ENCODE results near the gene LRCOL1.

The LRCOL1 gene

GRCh38 chr12:132622437-132623071 lies 12.2 kb upstream of the LRCOL1 start:
- in situ Hi-C loops (cut with HindIII; ENCODE audit: low sequenced_read_pairs): no loop called here
- no peak for DNase-seq (ENCODE audit: low read depth)
- H3K4me3 ChIP-seq (ENCODE audit: low read depth, low read length): no peak overlapping the region
- no peak for TF ChIP-seq CTCF (IDR thresholded peaks at IDR 0.05; ENCODE audit: low read depth, low read length, missing control alignments)

- in situ Hi-C loops (cut with HindIII; ENCODE audit: low sequenced_read_pairs): no loop called here
- H3K4me3 ChIP-seq (ENCODE audit: low read depth, low read length): no peak overlapping the region
- TF ChIP-seq CTCF (IDR thresholded peaks at IDR 0.05; ENCODE audit: low read depth, low read length, missing control alignments): no peak
These were observed 11.5 kb upstream of the LRCOL1 start for GRCh38 chr12:132621657-132622435.

GRCh38 chr12:132620899-132621656 lies 10.7 kb upstream of the LRCOL1 start:
- H3K4me3 ChIP-seq (ENCODE audit: low read depth, low read length): no peak overlapping the region
- in situ Hi-C loops (cut with HindIII; ENCODE audit: low sequenced_read_pairs): no loop called here
- no peak for DNase-seq (ENCODE audit: low read depth)
- no peak for TF ChIP-seq CTCF (IDR thresholded peaks at IDR 0.05; ENCODE audit: low read depth, low read length, missing control alignments)

More at GRCh38 chr12:132621657-132622435, 11.5 kb upstream of the LRCOL1 start:
- DNase-seq (ENCODE audit: low read depth): no peak

GRCh38 chr12:132620113-132620898 lies 9.9 kb upstream of the LRCOL1 start:
- no peak for TF ChIP-seq CTCF (IDR thresholded peaks at IDR 0.05; ENCODE audit: low read depth, low read length, missing control alignments)
- H3K4me3 ChIP-seq (ENCODE audit: low read depth, low read length): no peak overlapping the region
- in situ Hi-C loops (cut with HindIII; ENCODE audit: low sequenced_read_pairs): no loop called here
- DNase-seq (ENCODE audit: low read depth): no peak

GRCh38 chr12:132619386-132620112 lies 9.2 kb upstream of the LRCOL1 start:
- in situ Hi-C loops (cut with HindIII; ENCODE audit: low sequenced_read_pairs): loop anchor here (5.0 kb wide), 1 partner anchor 68 kb away; the partner anchor contains the start of genes POLE and PXMP2
- no peak for TF ChIP-seq CTCF (IDR thresholded peaks at IDR 0.05; ENCODE audit: low read depth, low read length, missing control alignments)
- H3K4me3 ChIP-seq (ENCODE audit: low read depth, low read length): no peak overlapping the region
- DNase-seq (ENCODE audit: low read depth): no peak
